ENCODE data around the gene EGR1. TPM values are rescaled to one million over a fixed set of nuclear protein-coding genes. Genes with fewer than 3 reads are reported as not detected.

Gene EGR1
- polyA plus RNA-seq, 1 donor (not counting 4 experiments of a cell fraction or from before 2014, with no cell fraction given): 5.6 TPM

DNA sequence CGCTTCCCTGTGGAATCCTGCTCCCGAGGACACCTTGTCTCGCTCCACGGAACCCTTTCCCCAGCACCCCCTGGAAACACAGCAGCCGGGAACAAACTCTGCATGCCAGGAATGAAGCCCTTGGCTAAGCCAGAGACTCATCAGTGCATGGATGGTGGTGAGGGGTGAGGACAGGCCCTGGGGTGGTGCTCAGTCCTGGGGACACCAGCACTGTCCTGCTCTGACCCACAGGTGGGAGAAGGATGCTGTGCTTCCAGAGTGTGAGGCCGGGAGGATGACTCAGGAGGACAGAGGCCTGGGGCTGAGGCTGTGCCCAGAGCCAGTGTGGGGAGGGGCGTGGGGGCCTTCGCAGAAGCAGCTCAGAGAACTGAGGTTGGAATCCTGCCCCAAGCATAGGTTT lies 11.2 kb upstream of the EGR1 start:
- dilution Hi-C loops (cut with MboI; ENCODE audit: extremely low pct_ligation_motif_present, low sequenced_read_pairs): no loop called here
- H3K36me3 ChIP-seq (ENCODE audit: control insufficient read depth in 2 of 2, extremely low read depth in 1 of 2, insufficient read depth in 2 of 2, low read length in 2 of 2): no peaks in the 10 kb centered on the region
- no peak for DNase-seq (ENCODE audit: low read depth, low spot score)

GRCh38 chr5:138455232-138455930 lies 9.9 kb upstream of the EGR1 start:
- no peak overlapping the region for H2AFZ ChIP-seq (ENCODE audit: control insufficient read depth, low read length)
- no peak overlapping the region for H3K4me3 ChIP-seq (ENCODE audit: control insufficient read depth in 2 of 3, extremely low read depth in 1 of 3, insufficient read depth in 2 of 3, low read depth in 1 of 3, low read length in 3 of 3)
- no peak overlapping the region for H3K27ac ChIP-seq (ENCODE audit: control insufficient read depth, insufficient read depth, low read length)
- no peak overlapping the region for H3K4me2 ChIP-seq (ENCODE audit: control insufficient read depth, extremely low read depth, insufficient read depth, low read depth, low read length)
- DNase-seq (ENCODE audit: low read depth, low spot score) (no peak), FAIRE-seq (no peak)
- no peaks in the 10 kb centered on the region for H3K9me1 ChIP-seq (ENCODE audit: control insufficient read depth, extremely low read depth, insufficient read depth, low read length)
- H3K9me3 ChIP-seq (ENCODE audit: control insufficient read depth, low read depth, low read length): no peaks in the 10 kb centered on the region
- H3K9ac ChIP-seq (ENCODE audit: control insufficient read depth, extremely low read depth, insufficient read depth, low read length): no peak overlapping the region
- no peaks in the 10 kb centered on the region for H3K79me2 ChIP-seq (ENCODE audit: control insufficient read depth, insufficient read depth, low read length)
- no peaks in the 10 kb centered on the region for H3K27me3 ChIP-seq (ENCODE audit: control insufficient read depth, extremely low read depth, insufficient read depth, low read length)
- dilution Hi-C loops (cut with MboI; ENCODE audit: extremely low pct_ligation_motif_present, low sequenced_read_pairs): no loop called here
- H3K4me1 ChIP-seq (ENCODE audit: control insufficient read depth, extremely low read depth, insufficient read depth, low read length): no peaks in the 10 kb centered on the region
- no peaks in the 10 kb centered on the region for H4K20me1 ChIP-seq (ENCODE audit: control insufficient read depth, extremely low read depth, insufficient read depth, low read length)
- no peaks in the 10 kb centered on the region for H3K36me3 ChIP-seq (ENCODE audit: control insufficient read depth in 2 of 2, extremely low read depth in 1 of 2, insufficient read depth in 2 of 2, low read length in 2 of 2)
- TF ChIP-seq, protein P1, sequence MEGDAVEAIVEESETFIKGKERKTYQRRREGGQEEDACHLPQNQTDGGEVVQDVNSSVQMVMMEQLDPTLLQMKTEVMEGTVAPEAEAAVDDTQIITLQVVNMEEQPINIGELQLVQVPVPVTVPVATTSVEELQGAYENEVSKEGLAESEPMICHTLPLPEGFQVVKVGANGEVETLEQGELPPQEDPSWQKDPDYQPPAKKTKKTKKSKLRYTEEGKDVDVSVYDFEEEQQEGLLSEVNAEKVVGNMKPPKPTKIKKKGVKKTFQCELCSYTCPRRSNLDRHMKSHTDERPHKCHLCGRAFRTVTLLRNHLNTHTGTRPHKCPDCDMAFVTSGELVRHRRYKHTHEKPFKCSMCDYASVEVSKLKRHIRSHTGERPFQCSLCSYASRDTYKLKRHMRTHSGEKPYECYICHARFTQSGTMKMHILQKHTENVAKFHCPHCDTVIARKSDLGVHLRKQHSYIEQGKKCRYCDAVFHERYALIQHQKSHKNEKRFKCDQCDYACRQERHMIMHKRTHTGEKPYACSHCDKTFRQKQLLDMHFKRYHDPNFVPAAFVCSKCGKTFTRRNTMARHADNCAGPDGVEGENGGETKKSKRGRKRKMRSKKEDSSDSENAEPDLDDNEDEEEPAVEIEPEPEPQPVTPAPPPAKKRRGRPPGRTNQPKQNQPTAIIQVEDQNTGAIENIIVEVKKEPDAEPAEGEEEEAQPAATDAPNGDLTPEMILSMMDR (optimal IDR thresholded peaks at IDR 0.05 in 1 of 3, IDR thresholded peaks at IDR 0.05 in 1 of 3, conservative IDR thresholded peaks at IDR 0.05 in 1 of 3; ENCODE audit: extremely low read depth in 1 of 3, insufficient read depth in 2 of 3, low read length in 3 of 3): no peak
- no peak for TF ChIP-seq EZH2 (IDR thresholded peaks at IDR 0.05; ENCODE audit: low read length)

More for the DNA sequence above, 11.2 kb upstream of the EGR1 start:
- Histone ChIP-seq H3K9ac (ENCODE audit: control insufficient read depth, extremely low read depth, insufficient read depth, low read length) (no peak overlapping the region), H3K9me3 (ENCODE audit: control insufficient read depth, low read depth, low read length) (no peaks in the 10 kb centered on the region), H4K20me1 (ENCODE audit: control insufficient read depth, extremely low read depth, insufficient read depth, low read length) (no peaks in the 10 kb centered on the region), H3K9me1 (ENCODE audit: control insufficient read depth, extremely low read depth, insufficient read depth, low read length) (no peaks in the 10 kb centered on the region), H3K79me2 (ENCODE audit: control insufficient read depth, insufficient read depth, low read length) (no peaks in the 10 kb centered on the region), H3K4me2 (ENCODE audit: control insufficient read depth, extremely low read depth, insufficient read depth, low read depth, low read length) (no peak overlapping the region), H3K27me3 (ENCODE audit: control insufficient read depth, extremely low read depth, insufficient read depth, low read length) (no peaks in the 10 kb centered on the region), H2AFZ (ENCODE audit: control insufficient read depth, low read length) (no peak overlapping the region), H3K4me1 (ENCODE audit: control insufficient read depth, extremely low read depth, insufficient read depth, low read length) (peaks cover 2% of the 10 kb centered on the region), H3K4me3 (ENCODE audit: control insufficient read depth in 2 of 3, extremely low read depth in 1 of 3, insufficient read depth in 2 of 3, low read depth in 1 of 3, low read length in 3 of 3) (no peak overlapping the region), H3K27ac (ENCODE audit: control insufficient read depth, insufficient read depth, low read length) (no peak overlapping the region)
- no peak for TF ChIP-seq EZH2 (IDR thresholded peaks at IDR 0.05; ENCODE audit: low read length)
- TF ChIP-seq, protein P1 (optimal IDR thresholded peaks at IDR 0.05 in 1 of 3, IDR thresholded peaks at IDR 0.05 in 1 of 3, conservative IDR thresholded peaks at IDR 0.05 in 1 of 3; ENCODE audit: extremely low read depth in 1 of 3, insufficient read depth in 2 of 3, low read length in 3 of 3): no peak
- FAIRE-seq: no peak
